Fibroblast of mammary gland (primary cell): ENCODE results near the gene THOC1.

Source experiments
- DNase-seq: peaks from one replicate; pipeline ENCODE4 v3.0.0-alpha.2; 2010; ENCODE audit warnings: low read depth
- H3K4me3 ChIP-seq: 2 replicates; pipeline ENCODE4 v1.5.1; 2011; ENCODE audit warnings: low read depth, mild to moderate bottlenecking, low read length, moderate library complexity; ENCODE audit not compliant: control insufficient read depth
- TF ChIP-seq, protein P1 (sequence below): conservative IDR thresholded peaks from 2 replicates; pipeline ENCODE4 v1.5.1; 2011; ENCODE audit warnings: low read depth, low read length, inconsistent platforms; ENCODE audit not compliant: control insufficient read depth, insufficient read depth

The THOC1 gene

DNA sequence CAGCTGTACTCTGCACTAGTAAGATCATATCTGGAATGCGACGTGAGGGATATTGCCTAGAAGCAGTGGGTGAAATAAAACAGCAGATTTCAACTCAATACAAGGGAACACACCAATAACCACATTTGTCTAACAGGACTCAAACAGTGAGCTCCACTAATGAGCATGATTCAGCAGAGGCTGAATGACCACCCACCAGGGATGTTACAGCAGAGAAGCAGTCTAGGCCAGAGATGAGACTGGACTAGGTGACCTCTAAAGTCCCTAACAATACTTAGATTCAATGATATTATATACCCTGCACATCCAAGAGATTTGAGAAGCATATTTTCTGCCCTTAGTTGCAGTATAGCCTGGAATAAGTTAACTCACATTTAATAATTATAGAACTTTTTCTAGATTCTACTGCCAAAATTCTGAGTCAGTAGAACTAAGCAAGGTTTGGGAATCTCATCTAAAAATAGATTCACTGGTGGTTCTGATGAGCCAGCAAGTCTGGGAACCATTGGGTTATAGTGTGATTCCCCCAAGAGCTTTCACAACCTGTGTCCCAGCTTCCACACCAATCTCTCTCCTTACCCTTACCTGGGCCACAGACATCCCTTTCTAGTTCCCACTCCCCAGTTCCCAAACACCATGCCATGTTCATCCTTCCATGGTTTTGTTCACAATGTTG, 6.3 kb downstream of the THOC1 start:
- peak; percentile 40 for DNase-seq
- no peak overlapping the region for H3K4me3 ChIP-seq
- TF ChIP-seq, protein P1, sequence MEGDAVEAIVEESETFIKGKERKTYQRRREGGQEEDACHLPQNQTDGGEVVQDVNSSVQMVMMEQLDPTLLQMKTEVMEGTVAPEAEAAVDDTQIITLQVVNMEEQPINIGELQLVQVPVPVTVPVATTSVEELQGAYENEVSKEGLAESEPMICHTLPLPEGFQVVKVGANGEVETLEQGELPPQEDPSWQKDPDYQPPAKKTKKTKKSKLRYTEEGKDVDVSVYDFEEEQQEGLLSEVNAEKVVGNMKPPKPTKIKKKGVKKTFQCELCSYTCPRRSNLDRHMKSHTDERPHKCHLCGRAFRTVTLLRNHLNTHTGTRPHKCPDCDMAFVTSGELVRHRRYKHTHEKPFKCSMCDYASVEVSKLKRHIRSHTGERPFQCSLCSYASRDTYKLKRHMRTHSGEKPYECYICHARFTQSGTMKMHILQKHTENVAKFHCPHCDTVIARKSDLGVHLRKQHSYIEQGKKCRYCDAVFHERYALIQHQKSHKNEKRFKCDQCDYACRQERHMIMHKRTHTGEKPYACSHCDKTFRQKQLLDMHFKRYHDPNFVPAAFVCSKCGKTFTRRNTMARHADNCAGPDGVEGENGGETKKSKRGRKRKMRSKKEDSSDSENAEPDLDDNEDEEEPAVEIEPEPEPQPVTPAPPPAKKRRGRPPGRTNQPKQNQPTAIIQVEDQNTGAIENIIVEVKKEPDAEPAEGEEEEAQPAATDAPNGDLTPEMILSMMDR, result no peak

DNA sequence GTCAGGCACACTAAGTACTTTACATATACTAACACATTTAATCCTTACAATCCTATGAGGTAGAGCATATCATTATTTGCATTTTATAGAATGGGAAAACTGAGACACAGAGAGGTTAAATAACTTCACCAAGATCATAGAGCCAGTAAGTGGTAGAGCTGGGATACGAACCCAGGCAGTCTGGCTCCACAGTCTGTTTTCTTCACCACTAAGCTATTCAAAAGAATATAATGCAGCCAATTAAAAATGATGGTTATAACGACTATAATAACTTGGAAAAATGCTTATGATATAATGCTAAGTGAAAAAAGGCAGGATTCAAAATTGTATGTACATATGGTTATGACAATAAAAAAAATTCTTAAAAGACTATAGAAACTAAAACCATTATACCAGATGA, 7.3 kb downstream of the THOC1 start:
- H3K4me3 ChIP-seq, result no peak overlapping the region
- TF ChIP-seq, protein P1, result no peak
- no peak for DNase-seq

DNA sequence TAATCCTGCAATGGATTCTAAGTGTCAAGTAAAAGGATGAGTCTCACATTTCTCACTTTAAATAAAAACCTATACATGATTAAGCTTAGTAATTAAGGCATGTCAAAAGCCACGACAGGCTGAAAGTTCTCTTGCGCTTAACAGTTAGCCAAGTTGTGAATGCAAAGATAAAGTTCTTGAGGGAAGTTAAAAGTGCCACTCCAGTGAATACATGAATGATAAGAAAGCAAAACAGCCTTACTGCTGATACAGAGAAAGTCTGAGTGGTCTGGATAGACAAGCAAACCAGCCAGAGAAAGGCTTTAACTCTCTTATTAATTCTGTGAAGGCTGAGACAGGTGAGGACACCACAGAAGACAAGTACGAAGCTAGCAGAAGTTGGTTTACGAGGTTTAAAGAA, 12.7 kb downstream of the THOC1 start:
- TF ChIP-seq, protein P1, result no peak
- DNase-seq, result no peak
- no peak overlapping the region for H3K4me3 ChIP-seq

DNA sequence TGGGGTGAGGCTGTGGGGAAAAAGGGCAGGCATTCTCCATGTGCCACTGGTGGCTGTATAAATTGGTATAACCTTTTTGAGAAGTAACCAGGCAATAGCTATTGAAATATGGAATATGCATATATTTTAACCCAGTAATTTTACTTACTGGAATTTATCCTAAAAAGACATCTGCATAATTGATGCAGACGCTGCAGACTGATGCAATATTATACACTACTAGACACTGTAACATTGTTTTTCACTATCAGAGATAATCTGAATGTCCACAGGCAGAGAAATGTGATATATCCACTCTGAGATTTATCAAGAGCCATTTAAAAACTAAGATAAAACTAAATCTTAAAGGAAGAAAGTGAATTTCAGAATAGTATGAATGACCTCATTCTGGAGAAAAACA, 14.7 kb downstream of the THOC1 start:
- TF ChIP-seq, protein P1, result no peak
- no peak overlapping the region for H3K4me3 ChIP-seq
- no peak for DNase-seq

DNA sequence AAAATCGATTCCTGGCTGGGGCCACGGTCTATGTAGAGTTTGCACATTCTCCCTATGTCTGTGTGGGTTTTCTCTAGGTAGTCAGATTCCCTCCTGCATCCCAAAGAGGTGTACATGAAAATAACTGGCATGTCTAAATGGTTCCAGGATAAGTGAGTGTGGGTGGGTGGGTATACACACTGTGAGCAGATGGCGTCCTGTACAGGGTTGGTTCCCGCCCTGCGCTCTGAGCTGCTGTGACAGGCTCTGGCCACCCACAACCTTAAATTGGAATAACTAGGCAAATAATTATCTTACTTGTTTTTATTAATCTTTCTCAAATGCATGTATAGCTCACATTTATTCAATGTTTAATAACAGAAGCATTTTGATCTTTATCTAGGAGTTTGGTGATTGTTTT, 16.3 kb downstream of the THOC1 start:
- no peak overlapping the region for H3K4me3 ChIP-seq
- TF ChIP-seq, protein P1, result no peak
- DNase-seq, result no peak

DNA sequence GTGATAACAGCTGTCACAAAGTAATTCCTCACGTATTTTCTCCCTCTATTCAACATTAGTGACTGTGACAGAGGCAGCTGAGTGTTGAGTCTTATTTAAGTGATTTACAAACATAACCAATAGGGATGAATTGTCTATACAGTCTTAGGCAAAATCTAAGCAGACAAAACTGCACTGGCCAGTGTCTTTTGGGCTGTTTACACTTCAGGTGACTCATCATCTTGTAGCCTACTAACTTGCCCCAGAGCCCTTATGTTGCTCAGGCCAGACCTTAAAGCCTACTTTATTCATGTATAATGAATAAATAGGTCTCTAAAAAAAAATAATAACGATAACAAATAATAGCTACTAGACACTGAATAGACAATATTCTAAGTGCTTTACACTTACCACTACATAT, 17.2 kb downstream of the THOC1 start:
- peak; percentile 54 for DNase-seq
- TF ChIP-seq, protein P1, result no peak
- no peak overlapping the region for H3K4me3 ChIP-seq

DNA sequence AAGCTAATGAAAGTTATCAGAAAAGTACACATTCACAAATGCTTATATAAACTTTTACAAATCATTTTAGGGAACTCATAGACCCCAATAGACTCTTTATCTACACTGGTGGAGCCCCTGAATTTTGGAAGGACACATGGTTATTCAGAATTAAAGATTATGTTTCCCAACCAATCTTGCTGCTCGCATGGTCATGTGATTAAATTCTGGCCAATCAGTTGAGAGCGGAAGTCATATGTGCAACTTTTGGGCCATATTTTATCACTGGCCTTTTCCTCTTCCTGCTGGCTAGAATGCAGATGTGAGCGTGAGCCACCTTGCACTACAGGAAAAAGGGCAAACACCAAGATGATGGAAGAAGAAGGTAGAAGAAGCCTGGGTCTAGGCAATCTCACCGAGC, 19.8 kb downstream of the THOC1 start:
- no peak for DNase-seq
- TF ChIP-seq, protein P1, result no peak
- no peak overlapping the region for H3K4me3 ChIP-seq
